ENCODE results near the gene CACNA1S.

CACNA1S gene

DNA sequence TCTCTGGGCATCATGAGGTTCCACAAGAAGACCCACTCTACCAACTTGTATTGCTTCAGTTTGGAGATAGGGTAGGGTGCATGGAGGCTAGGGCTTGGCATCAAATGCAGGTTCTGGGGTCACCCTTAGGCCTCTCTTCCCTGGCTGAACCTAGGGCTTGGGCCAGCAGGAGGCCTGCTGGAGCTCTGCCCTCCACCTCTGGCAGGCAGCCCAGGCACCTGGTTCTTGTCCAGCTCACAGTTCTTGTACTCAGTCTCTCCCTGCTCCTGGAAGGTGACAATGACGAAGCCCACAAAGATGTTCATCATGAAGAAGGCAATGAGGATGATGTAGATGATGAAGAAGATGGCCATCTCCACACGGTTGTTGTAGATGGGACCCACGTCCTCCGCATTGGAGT lies 51.2 kb downstream of the CACNA1S start:
- Histone ChIP-seq H3K36me3 (ENCODE audit: control insufficient read depth, low read length) (no peaks in the 10 kb centered on the region), H3K4me3 (ENCODE audit: low read length) (no peak overlapping the region), H3K79me2 (ENCODE audit: control insufficient read depth, low read length) (no peaks in the 10 kb centered on the region), H3K27me3 (ENCODE audit: control insufficient read depth, low read length) (peaks cover 22% of the 10 kb centered on the region), H3K4me1 (ENCODE audit: control insufficient read depth, low read length) (peaks cover 16% of the 10 kb centered on the region), H3K4me2 (ENCODE audit: low read length) (no peak overlapping the region), H4K20me1 (ENCODE audit: control insufficient read depth, insufficient read depth, low read depth, low read length) (no peaks in the 10 kb centered on the region), H3K9me2 (replicated peaks; ENCODE audit: control insufficient read depth, low read length) (no peaks in the 10 kb centered on the region), H3K27ac (ENCODE audit: low read depth, low read length) (no peak overlapping the region), H3K9me3 (ENCODE audit: control insufficient read depth, insufficient read depth, low read length) (no peaks in the 10 kb centered on the region), H3F3A (ENCODE audit: control insufficient read depth, insufficient read depth) (no peaks in the 10 kb centered on the region)
- TF ChIP-seq, protein P1, sequence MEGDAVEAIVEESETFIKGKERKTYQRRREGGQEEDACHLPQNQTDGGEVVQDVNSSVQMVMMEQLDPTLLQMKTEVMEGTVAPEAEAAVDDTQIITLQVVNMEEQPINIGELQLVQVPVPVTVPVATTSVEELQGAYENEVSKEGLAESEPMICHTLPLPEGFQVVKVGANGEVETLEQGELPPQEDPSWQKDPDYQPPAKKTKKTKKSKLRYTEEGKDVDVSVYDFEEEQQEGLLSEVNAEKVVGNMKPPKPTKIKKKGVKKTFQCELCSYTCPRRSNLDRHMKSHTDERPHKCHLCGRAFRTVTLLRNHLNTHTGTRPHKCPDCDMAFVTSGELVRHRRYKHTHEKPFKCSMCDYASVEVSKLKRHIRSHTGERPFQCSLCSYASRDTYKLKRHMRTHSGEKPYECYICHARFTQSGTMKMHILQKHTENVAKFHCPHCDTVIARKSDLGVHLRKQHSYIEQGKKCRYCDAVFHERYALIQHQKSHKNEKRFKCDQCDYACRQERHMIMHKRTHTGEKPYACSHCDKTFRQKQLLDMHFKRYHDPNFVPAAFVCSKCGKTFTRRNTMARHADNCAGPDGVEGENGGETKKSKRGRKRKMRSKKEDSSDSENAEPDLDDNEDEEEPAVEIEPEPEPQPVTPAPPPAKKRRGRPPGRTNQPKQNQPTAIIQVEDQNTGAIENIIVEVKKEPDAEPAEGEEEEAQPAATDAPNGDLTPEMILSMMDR (IDR thresholded peaks at IDR 0.05; ENCODE audit: low read depth, low read length, poor library complexity, severe bottlenecking) = no peak
- TF ChIP-seq EZH2phosphoT487 (IDR thresholded peaks at IDR 0.05; ENCODE audit: borderline replicate concordance, low read length) = no peak

DNA sequence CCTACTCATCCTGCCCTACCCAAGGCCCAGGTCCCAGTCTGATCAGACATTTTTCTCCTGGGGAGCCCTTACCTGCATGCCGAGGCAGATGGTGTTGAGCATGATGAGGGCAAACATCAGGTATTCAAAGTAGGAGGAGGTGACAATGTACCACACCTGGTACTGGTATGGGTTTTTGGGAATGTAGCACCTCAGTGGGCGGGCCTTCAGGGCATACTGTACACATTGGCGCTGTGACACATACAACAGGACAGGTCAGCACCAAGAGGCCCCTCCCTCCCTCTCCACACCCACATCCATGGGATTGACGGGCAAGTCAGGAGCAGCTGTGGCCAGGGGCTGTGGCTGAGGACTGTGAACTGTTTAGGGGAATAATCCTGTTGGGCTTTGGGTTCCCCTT lies 51.6 kb downstream of the CACNA1S start:
- Histone ChIP-seq H3K27me3 (ENCODE audit: control insufficient read depth, low read length) (peaks cover 22% of the 10 kb centered on the region), H4K20me1 (ENCODE audit: control insufficient read depth, insufficient read depth, low read depth, low read length) (no peaks in the 10 kb centered on the region), H3K9me3 (ENCODE audit: control insufficient read depth, insufficient read depth, low read length) (no peaks in the 10 kb centered on the region), H3K9me2 (replicated peaks; ENCODE audit: control insufficient read depth, low read length) (no peaks in the 10 kb centered on the region), H3K4me2 (ENCODE audit: low read length) (no peak overlapping the region), H3F3A (ENCODE audit: control insufficient read depth, insufficient read depth) (no peaks in the 10 kb centered on the region), H3K36me3 (ENCODE audit: control insufficient read depth, low read length) (no peaks in the 10 kb centered on the region), H3K27ac (ENCODE audit: low read depth, low read length) (no peak overlapping the region), H3K4me1 (ENCODE audit: control insufficient read depth, low read length) (peaks cover 21% of the 10 kb centered on the region), H3K79me2 (ENCODE audit: control insufficient read depth, low read length) (no peaks in the 10 kb centered on the region), H3K4me3 (ENCODE audit: low read length) (no peak overlapping the region)
- TF ChIP-seq, protein P1 (IDR thresholded peaks at IDR 0.05; ENCODE audit: low read depth, low read length, poor library complexity, severe bottlenecking) = no peak
- no peak for TF ChIP-seq EZH2phosphoT487 (IDR thresholded peaks at IDR 0.05; ENCODE audit: borderline replicate concordance, low read length)

DNA sequence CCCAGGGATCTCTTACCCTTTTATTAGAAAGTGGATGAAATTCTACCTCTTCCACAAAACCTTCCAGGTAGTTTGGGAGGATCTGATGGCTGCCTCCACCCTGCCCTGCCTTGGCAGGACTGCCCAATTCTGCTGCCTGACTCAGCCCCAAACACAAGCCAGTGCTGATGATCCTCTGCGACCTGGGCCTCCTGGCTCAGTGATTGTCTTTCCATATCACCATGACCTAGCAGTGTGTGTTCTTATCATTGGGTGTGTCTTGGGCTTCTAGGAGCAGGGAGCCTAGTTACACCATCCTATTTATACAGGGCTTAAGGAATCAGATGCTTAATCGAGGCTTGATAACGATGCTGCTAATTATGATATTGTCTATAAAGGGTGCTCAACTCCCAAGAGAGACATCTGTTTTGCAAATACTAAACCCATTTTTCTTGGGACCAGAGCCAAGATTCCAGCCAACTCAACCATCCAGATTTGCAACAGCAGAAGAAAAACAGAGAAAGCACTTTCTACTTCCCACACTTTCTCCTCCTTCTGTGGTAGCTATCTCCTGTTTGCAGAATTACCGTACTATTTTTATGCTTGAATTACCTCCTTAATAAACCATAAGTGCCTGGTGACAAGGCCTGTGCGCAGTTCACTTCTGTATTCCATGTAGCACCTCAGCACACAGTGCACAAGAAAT lies 52.2 kb downstream of the CACNA1S start:
- TF ChIP-seq EZH2phosphoT487 (IDR thresholded peaks at IDR 0.05; ENCODE audit: borderline replicate concordance, low read length) = no peak
- TF ChIP-seq, protein P1 (IDR thresholded peaks at IDR 0.05; ENCODE audit: low read depth, low read length, poor library complexity, severe bottlenecking) = no peak
- no peaks in the 10 kb centered on the region for H3K9me2 ChIP-seq (replicated peaks; ENCODE audit: control insufficient read depth, low read length)
- H3K9me3 ChIP-seq (ENCODE audit: control insufficient read depth, insufficient read depth, low read length) = no peaks in the 10 kb centered on the region
- no peak overlapping the region for H3K4me3 ChIP-seq (ENCODE audit: low read length)
- no peaks in the 10 kb centered on the region for H3K36me3 ChIP-seq (ENCODE audit: control insufficient read depth, low read length)
- no peaks in the 10 kb centered on the region for H3F3A ChIP-seq (ENCODE audit: control insufficient read depth, insufficient read depth)
- no peak overlapping the region for H3K27ac ChIP-seq (ENCODE audit: low read depth, low read length)
- no peaks in the 10 kb centered on the region for H4K20me1 ChIP-seq (ENCODE audit: control insufficient read depth, insufficient read depth, low read depth, low read length)
- H3K79me2 ChIP-seq (ENCODE audit: control insufficient read depth, low read length) = no peaks in the 10 kb centered on the region
- peaks cover 22% of the 10 kb centered on the region for H3K27me3 ChIP-seq (ENCODE audit: control insufficient read depth, low read length)
- peaks cover 27% of the 10 kb centered on the region for H3K4me1 ChIP-seq (ENCODE audit: control insufficient read depth, low read length)
- no peak overlapping the region for H3K4me2 ChIP-seq (ENCODE audit: low read length)
